H4 (cell line): ENCODE results near the gene RTF1. TPM values are rescaled to one million over a fixed set of nuclear protein-coding genes. Genes with fewer than 3 reads are reported as not detected.
"Not testable (repeated sequence)": the region's sequence is repeated elsewhere in the genome, so short reads cannot be mapped to it uniquely, and the experiment has no call there.

Experiments
- DNase-seq: peaks from one replicate; pipeline ENCODE4 v3.0.0-alpha.2; 2015; ENCODE audit warnings: low spot score
- total RNA-seq: library from RNA; depleted of rRNA; stranded (reverse); fragments of >200 nt; shearing (Covaris generic); gene quantifications from 2 replicates; pipeline ENCODE4 v1.2.3, GENCODE V29; 2014

Gene RTF1
- total RNA-seq, 1 experiment from 2014 or later = 15.1 TPM

DNA sequence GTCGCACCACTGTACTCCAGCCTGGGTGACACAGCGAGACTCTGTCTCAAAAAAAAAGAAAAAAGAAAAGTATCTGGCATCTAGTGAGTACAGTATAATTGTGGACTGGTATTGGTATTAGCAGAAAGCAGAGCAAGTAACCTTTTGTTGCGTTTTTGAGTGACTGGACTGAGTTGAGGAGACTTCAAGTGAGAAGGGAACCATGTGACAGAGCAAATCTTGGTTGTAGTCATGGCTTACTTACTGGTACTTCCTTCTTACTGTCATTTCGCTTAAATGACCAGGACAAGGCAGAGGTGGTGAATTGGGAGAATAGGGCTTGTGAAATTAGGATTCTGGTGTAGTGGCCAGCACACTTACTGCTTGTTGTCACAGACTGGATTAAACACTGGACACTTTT lies 20.6 kb downstream of the RTF1 start:
- no peak for DNase-seq

DNA sequence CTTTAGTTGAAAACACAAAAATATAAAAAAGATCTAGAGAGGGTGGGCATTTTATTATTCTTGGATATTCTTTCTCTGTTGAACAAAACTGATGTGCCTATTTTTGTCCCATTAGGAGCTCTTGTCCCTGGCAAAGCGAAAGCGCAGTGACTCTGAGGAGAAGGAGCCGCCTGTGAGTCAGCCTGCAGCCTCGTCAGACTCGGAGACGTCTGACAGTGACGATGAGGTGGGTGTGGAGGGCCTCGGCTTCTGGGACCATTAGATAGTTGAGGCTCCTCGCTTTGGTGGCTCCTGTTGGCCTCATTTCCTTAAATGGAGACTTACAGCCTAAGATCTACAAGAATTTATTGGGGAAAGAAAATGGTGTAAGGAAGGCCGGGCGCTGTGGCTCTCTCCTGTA lies 21.3 kb downstream of the RTF1 start:
- no peak for DNase-seq

DNA sequence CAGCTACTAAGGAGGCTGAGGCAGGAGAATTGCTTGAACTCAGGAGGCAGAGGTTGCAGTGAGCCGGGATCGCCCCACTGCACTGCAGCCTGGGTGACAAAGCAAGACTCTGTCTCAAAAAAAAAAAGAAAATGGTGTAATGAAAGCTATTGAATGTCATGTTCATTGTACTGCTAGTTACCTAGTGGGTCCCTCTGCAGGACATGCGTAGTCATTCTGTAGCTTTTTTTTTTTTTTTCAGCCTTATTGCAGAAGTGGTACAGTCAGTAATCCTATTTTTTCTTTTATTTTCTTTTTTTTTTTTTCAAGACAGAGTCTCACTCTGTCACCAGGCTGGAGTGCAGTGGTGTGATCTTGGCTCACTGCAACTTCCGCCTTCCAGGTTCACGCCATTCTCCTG lies 21.9 kb downstream of the RTF1 start:
- not testable (repeated sequence) for DNase-seq

DNA sequence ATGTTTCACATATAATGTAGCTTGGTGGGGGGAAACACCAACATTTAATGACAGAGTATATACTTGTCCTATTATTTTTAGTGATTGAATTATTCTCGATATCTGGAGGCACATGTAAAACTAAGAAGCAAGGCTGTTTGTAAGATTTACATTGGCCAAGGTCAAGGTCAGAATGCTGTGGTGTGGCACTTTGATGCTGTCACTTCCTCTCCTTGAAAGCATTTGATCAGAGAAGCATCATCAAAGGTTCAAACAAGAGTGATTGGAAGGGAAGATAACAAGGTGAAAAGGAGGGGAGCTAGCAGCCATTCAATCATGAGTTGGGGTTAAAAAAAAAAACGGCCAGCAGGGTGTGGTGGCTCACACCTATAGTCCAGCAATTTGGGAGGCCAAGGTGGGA lies 26.4 kb downstream of the RTF1 start:
- DNase-seq = no peak

DNA sequence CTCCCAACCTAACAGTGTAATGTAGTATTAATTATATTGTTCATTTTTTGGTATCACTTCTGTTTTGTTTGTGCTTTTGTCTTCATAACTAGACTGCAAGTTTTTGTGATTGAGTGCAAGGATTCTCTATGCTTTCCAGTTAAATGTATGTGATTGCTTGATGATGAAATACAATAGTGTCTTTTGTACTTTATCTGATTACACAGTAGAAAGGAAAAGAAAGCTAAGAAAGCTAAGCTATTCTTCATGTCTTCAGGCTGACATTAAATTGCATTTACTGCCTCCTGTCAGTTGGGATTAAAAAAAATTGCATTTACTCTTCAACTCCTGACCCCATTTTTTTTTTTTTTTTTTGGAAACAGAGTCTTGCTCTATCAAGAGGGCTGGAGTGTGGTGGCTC lies 28.5 kb downstream of the RTF1 start:
- DNase-seq = no peak

DNA sequence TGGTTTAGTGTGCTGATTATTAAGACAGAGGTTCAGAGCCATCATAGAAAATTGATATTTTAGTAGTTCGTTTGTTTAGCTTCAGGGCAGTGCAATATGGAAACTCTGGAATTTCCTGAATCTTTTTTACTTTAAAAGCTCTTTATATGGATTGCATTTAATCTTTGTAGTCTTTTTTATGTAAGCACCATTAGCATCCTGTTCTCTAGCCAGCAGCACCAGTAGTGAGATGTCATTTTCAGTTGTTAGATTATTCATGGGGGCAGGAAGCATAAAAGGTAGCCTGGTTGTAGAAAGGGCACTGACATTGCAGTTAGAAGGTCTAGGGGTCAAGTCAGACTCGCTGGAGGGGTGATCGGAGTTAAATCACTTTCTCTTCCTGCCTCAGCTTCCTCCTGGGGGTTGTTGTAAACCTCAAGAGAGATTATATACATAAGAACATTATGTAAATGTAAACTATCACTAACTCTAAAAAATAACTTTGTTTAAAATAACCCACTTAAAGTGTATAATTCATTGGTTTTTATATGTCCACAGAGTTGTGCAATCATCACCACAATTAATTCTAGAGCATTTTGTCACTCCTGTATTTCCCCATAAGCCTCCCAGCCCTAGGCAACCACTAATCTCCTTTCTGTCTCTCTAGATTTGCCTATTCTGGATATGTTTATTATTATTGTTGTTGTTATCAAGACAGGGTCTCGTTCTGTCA lies 45.3 kb downstream of the RTF1 start:
- DNase-seq = no peak

DNA sequence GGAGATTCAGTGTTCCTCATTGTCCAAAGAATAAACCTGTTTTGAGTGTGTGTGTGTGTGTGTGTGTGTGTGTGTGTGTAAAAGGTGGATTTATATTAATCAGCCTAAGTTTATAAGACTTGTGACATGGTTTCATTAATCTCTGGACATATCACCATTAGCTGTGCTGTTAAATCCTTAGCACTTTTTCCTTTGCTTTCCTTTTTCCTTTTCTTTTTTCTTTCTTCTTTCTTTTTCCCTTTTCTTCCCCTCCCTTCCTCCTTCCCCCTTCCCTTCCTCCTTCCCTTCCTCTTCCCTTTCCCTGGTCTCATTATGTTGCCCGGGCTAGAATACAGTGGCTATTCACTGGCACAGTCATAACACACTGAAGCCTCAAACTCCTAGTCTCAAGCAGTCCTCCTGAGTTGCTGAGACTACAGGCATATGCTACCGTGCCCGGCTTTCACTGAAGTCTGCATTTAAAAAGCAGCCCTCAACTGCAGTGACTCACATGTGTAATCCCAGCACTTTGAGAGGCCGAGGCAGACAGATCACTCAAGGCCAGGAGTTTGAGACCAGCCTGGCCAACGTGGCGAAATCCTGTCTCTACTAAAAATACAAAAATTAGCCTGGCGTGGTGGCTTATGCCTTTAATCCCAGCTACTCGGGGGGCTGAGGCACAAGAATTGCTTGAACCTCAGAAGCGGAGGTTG lies 48.1 kb downstream of the RTF1 start:
- no peak for DNase-seq

DNA sequence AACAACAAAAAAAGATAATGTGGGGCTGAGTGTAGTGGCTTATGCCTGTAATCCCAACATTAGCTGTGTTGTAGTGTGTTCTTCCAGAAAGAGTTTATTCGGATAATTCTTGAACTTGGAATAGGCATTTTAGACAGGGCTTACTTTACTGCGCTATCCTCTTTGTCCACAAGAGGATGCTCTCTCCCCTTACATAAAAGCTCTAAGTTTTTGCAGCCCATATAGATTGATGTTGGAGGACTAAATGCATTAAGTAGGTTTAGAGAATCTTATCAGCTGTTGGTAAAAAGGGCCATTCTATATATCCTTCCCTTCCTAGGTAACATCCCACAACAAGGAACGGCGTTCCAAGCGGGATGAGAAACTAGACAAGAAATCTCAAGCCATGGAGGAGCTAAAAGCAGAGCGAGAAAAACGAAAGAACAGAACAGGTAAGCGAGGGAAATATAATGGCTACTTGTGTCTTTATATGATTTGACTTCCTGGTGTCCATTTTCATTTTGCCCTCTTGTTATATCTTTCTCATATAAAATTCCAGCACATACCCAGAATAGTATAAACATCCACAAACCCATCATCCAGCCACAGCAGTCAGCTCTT lies 49.0 kb downstream of the RTF1 start:
- peak; percentile 38 for DNase-seq

DNA sequence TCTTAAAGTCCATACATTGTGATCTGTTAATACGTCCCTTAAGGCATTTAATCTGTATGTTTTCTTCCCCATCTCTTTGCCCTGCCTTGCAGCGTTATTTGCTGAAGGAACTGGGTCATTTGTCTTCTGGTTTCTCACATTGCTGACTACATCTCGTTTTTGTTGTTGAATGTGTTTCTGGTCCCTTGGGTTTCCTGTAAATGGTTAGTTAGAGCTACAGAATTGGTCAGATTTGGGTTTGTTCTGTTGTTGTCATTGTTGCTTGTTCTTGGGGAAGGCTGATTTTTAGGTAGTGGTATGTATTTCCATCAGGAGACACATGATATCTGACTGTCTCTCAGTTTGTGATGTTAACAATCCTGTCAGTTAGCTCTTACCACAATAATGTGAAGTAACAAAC lies 49.8 kb downstream of the RTF1 start:
- DNase-seq = no peak

DNA sequence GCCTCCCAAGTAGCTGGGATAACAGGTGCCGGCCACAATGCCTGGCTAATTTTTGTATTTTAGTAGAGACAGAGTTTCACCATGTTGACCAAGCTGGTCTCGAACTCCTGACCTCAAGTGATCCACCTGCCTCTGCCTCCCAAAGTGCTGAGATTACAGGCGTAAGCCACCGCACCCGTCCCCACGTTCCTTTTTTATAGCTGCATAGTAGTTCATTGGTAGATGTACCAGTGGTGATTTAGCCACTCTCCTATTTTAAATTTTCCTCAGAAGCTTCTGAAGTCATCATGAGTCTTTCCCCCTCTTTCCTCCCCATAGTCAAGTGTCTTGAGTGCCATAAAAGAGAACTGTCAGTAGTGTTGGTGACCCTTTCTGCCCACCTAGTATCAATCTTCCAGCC lies 52.7 kb downstream of the RTF1 start:
- not testable (repeated sequence) for DNase-seq

DNA sequence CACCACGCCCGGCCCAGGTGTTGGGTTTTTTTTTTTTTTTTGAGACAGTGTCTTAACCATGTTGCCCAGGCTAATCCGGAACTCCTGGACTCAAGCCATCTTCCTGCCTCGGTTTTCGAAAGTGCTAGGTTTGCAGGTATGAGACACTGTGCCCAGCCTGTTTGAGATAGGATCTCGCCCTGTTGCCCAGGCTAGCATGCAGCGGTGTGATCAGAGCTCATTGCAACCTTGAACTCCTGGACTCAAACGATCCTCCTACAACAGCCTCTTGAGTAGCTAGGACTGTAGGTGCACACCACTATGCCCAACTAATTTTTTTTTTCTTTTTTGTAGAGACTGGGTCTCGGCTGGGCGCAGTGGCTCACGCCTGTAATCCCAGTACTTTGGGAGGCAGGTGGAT lies 56.5 kb downstream of the RTF1 start:
- DNase-seq = no peak

DNA sequence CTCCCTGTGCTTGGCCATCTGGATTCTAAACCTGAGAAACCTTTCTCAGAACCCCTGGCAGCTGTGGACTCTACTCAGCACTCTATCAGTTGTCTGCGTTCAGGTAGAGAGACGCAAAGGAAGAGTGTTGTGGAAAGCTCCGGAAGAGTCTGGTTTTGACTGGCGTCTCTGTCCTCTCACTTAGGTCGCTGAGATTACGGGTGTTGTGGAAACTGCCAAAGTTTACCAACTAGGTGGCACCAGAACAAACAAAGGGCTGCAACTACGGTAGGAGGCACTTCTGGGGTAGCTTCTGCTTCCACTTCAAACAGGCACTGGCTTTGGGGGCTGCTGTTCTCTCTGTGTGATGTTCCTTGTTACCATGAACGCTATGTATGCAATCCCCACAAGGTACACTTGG lies 57.5 kb downstream of the RTF1 start:
- DNase-seq = no peak

DNA sequence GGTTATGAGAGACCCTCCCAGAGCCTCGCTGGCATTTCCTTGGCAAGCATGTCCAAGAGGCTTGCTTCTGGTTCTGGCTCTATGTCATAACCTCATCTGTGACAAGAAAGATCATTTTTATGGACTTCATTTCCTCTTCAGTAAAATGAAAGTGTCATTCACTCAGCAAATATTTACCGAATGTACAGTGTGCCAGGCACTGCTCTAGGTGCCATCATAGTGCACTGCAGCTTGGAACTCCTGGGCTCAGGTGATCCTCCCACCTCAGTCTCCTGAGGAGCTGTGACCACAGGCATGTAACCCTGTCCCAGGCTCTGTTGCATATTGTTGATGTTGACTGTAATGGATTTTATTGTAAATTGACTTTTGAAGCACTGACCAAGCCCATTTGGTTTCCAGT lies 58.0 kb downstream of the RTF1 start:
- no peak for DNase-seq

DNA sequence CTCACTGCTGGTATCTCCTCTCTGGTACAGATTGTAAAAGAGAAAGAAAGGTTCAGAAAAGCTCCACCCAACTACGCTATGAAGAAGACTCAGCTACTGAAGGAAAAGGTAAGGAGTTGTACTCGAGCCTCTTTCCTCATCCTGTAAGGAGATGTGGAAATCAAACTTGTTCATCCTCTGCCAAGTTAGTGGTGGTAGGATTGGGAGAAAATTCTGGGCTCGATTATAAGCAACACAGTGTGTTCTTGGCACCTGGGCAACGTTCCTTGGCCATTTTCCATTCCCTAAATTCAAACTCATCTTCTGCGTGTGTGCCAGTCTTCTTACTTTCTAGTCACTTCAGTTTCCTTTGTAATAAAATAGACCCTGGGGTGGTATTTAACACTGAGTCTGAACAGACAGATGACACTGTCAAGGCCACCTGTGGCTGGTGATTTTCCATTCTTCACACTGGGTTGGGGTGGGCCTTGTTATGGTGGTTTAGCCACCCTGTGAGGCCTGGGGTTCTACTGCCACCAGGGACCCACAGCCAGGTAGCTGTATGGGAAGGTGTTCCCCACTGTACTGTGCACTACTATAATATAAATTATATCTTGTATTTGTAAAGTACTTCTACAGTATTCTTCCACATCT lies 59.6 kb downstream of the RTF1 start:
- DNase-seq = no peak

DNA sequence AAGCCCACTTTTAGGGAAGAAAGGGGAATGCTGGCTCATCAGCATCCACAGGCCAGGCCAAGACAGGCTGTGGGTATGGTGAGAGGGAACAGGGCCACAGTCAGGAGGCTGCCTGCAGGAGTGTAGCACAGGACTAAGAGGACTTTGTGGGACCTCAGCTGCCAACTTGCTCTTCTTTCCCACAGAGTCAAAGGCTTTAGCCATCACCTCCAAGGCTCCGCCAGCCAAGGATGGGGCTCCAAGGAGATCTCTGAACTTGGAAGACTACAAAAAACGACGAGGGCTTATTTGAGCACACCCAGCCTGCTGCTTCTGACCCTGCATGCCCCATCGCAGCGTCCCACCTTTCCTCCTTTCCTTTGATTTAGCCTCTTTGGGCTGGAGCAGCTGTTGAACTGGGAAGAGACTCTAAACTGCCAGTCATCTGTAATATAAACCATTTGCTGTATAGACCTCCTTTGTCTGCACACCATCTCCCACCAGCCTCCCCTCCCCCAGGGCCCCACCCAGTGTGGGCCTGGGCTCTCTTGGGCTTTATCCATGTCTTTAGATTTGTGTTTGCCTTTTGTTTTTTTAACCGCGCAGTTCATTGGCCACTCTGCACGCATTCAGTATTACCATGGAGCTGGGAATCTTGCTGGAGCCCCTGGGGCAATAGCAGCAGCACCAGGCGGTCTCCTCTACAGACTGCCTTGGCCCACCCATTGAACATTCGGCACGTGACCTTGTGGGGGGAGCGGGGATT lies 63.7 kb downstream of the RTF1 start:
- no peak for DNase-seq

DNA sequence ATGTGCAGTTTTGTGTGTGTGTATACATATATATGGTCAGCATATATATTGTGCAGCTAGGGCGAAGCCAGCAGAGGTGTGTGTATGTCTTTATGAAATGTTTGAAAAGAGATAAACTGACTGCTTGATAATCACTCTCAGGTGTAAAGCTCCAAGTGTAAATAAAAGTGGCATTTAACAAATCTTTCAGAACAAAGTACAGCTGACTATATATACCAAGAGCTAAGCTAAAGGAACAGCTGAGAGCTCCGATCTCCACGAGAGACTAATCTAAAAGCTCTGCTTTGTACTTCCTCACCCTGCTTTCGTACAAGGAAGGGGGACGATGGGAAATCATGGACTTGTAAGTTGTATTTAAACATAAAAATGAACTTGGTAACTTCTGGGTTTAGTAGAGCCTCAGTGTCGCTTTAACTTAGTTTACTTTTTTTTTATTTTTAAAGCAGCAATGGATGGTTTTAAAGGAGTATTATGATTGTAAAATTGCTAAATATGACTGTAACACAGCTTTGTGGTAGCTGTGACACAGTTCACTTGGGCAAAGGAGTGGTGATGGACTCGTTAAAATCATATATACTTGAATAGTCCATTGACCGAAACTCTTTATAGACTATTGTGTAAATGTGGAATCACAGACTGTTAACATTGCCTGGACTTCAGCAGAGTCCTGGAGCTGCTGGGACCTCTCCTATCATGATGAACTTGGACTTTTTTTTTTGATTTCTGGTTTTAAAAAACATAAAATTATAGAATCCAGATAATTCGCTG lies 65.4 kb downstream of the RTF1 start:
- no peak for DNase-seq

DNA sequence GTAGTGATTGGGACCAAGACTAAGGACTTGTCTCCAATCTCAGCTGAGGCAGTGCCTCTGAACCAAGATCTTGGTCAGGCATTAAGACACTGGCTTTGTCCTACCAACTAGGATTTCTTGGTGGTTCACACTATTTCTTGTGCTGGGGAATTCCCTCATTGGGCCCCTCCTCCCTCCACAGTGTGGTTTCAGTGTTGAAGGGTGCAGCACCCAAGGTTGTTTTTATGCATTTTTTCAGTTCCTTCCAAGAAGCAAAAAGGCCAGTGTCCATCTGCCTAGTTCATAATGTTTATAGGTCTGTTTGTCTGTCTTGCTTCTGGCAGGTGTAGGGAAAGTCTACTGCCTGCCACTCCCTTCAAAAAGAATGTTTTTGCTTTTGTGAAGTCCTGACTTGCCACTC lies 66.2 kb downstream of the RTF1 start:
- DNase-seq = no peak

DNA sequence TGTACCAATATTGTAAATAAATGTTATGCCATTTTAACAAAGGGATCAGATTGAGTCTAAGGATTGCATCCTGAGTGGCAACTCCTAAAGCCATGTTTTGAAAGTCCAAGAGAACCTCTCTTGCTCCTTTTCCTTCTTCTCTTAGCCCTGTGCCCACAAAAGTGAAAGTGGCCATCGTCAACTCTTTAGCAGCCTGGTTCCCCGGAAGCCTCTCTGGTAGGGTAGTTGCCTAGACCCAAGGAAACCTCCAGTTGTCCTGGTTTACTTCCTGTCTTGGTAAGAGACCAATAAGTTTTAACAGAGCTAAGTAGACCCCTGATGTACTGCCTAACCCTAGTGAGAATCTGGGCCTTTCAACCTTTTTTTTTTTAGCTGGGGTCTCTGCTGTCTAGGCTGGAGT lies 66.6 kb downstream of the RTF1 start:
- no peak for DNase-seq

DNA sequence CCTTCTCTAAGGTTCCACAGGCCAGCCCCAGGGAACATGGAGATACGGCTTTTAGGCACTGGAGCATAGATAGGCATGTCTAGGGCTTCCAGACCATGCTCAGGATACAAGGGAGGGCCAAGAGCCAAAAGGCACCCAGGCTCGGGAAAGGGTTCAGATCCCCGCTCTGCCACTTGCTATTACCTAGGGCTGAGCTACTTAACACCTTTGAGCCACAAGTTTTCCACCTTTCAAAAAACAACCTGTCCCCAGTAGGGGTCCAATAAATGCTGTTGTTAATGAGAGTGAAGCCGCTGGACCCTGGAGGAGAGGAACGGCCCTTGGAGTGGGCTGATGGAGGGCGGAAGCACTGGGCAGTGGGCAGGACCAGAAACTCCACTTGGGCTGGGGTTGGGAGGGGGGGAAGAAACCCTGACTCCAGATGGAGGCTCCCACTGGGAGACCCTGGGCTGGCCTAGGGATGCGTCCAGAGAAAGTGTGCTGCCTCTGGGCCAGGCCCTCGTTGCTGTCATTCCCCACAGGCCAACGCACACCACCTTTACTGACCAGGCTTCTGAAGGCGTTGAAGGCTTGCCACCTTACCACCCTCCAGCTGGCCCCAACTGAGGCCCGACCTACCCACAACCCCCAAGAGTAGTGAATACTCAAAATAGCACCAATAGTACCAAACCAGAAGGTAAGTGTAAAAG lies 68.2 kb downstream of the RTF1 start:
- no peak for DNase-seq

DNA sequence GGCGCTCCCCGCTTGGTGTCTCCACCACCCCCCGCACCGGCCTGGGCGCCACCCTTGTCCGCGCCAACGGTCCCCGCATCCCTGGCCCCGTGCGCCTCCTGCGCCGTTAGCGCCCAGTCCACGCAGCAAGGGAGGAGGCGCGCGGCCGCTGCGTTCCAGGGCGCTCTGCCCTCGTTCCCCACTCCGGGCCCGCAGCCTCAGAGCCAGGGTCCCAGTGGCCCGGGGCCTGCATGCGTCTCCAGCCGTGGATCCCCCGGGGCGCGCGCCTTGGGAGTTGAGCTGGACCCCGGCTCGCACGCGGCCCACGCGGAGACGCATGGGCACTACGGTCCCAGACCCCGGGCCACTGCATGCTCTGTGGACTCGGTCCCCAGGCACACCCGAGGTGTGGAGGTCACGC lies 69.4 kb downstream of the RTF1 start:
- DNase-seq = no peak

DNA sequence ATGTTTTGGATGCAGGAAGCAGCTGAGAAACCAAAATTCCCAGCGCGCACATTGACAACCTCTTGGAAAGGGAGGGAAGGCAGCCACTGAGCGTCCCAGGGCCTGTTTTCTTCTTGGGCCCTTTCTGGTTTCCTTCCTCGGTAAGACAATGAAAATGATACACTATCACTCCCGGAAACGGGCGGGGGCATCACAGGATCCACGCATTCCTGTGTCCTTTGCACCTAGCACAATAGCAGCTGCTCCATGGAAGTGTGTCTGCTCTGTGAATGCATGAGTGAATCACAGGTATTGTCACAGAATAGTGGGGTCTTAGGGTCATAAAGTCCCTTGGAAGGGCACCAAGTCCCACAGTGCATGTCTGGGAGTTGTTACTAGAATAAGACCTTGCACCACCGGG lies 70.5 kb downstream of the RTF1 start:
- no peak for DNase-seq
